Suppressor macrophage treated with lipopolysaccharide for 4 hours (primary cell): ENCODE measurements around the gene EIF4G3.
"Not testable (repeated sequence)": the region's sequence is repeated elsewhere in the genome, so short reads cannot be mapped to it uniquely, and the experiment has no call there.

Source experiments
- DNase-seq: peaks from one replicate; pipeline ENCODE4 v3.0.0-alpha.2; 2020

Gene EIF4G3

DNA sequence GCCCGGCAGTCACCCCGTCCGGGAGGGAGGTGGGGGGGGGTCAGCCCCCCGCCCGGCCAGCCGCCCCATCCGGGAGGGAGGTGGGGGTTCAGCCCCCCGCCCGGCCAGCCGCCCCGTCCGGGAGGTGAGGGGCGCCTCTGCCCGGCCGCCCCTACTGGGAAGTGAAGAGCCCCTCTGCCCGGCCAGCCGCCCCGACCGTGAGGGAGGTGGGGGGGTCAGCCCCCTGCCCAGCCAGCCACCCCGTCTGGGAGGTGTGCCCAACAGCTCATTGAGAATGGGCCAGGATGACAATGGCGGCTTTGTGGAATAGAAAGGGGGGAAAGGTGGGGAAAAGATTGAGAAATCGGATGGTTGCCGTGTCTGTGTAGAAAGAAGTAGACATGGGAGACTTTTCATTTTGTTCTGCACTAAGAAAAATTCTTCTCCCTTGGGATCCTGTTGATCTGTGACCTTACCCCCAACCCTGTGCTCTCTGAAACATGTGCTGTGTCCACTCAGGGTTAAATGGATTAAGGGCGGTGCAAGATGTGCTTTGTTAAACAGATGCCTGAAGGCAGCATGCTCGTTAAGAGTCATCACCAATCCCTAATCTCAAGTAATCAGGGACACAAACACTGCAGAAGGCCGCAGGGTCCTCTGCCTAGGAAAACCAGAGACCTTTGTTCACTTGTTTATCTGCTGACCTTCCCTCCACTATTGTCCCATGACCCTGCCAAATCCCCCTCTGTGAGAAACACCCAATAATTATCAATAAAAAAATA lies 152.4 kb downstream of the EIF4G3 start:
- DNase-seq: not testable (repeated sequence)

DNA sequence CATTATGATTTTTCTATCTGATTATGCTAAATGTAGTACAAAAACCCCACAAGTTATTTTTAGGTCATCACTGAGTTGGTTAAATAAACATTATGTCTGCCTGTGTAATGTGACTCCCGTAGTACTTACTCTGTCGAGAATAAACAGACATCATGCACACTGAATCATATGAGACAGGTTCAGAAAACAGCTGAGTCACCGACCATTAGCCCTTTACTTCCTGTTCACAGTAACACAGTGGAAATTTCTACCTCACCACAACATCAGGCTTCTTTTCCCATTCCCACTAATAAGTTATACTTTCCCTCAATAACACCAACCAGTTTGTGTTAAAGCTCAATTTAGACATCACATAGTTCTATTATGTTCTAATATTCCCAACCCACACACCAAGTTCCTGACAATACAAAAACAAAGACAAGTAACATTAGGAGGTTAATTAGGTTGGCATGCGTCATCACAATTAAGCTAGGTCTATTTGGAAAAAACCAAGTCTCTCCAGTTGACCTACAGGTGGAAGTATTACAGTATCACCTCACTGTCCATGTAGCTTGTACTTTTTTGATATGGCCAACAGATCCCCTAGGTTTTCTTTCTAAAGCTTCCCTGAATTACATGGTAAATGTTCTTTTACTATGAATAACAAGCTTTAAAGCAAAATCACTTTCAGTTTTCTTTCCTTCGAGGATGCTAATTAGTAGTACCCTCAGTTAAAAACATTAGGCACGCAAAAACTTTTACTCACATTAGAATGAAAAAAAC lies 154.2 kb downstream of the EIF4G3 start:
- peak; percentile 91 for DNase-seq

DNA sequence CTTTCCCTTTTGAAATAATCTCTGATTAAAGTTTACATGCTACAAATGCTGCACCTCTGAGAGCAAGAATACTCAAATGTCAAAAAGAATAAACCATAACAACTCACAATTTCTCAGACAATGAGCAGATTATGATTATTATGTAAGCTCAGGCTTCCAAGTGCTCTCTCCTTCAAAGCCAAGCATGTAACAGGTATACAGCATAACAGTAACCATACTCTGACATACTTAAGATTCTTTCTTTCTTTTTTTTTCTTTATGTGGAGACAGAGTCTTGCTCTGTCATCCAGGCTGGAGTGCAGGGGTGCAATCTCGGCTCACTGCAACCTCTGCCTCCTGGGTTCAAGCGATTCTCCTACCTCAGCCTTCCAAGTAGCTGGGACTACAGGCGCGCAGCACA lies 155.4 kb downstream of the EIF4G3 start:
- no peak for DNase-seq

DNA sequence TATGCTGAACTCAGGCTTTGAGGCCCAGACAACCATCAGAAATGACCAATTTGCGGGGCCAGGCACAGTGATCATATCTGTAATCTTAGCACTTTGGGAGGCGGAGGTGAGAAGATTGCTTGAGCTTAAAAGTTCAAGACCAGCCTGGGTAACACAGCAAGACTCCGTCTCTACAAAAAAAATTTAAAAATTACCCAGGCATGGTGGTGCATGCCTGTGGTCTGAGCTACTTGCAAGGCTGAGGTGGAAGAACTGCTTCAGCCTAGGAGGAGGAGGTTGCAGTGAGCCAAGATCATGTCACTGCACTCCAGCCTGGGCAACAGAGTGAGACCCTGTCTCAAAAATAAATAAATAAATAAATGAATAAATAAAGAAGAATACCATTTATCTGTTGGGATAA lies 156.5 kb downstream of the EIF4G3 start:
- DNase-seq: no peak

DNA sequence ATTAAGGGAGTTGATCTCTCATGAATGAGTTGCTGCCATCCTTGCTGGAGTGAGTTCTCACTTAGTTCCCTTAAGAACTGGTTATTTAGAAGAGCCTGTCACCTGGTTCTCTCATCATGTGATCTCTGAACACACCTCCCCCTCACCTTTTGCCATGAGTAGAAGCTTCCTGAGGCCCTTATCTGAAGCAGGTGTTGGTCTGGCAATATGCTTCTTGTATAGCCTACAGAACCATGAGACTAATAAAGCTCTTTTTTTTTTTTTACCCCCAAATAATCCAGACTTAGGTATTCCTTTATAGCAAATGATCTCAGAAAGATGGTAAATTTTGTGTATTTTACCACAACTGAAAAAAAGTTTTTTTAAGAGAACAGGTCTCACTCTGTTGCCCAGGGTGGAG lies 158.0 kb downstream of the EIF4G3 start:
- DNase-seq: no peak

DNA sequence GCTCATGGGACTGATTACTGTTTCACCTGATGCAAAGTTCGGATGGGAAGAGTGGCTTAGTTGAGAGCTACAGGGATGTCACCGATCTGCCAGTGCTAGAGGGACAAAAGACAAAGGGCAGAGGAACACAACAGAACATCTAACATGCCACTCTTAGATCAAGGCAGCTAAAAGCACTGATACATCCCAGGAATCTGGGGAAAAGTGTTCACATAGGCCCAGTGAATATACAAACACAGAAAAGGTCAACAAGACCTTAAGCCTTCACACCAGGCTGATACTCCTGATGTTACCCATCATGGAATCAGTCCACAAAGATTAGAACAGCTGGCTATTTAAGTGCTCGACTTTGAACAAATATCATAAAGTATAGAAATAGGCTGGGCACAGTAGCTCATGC lies 163.2 kb downstream of the EIF4G3 start:
- DNase-seq: no peak

DNA sequence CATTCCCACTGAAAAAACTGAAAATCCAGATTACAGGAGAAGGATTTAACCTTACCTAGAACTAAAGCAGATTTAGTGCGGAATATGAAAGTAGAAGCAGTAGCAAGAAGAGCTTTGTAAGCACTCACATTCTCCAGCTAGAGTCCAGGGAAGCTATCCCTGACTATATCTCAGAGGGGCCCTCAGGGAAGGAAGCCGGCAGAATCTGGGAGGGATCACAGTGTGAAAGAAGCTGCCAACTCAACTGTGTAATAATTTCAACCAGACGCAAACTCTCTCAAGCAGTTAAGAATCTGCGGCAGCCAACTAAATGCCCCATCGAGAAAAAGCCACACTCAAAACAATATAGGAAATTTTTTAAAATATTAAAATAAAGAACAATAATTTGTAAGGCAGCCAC lies 163.8 kb downstream of the EIF4G3 start:
- no peak for DNase-seq

DNA sequence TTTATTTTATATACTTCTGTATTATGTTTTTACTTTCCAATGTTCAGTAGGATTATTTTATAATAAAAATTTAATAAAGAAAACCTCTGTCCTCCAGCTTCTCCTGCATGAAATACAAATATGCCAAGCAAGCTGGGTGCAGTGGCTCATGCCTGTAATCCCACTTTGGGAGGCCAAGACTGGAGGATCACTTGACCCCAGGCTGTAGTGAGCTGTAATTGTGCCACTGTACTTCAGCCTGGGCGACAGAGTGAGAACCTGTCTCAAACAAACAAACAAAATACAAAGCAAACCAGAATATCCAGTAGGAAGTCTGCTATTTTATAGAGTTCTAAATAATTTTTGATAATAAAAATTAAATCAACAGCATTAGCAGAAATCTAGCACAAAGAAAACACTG lies 168.8 kb downstream of the EIF4G3 start:
- no peak for DNase-seq

DNA sequence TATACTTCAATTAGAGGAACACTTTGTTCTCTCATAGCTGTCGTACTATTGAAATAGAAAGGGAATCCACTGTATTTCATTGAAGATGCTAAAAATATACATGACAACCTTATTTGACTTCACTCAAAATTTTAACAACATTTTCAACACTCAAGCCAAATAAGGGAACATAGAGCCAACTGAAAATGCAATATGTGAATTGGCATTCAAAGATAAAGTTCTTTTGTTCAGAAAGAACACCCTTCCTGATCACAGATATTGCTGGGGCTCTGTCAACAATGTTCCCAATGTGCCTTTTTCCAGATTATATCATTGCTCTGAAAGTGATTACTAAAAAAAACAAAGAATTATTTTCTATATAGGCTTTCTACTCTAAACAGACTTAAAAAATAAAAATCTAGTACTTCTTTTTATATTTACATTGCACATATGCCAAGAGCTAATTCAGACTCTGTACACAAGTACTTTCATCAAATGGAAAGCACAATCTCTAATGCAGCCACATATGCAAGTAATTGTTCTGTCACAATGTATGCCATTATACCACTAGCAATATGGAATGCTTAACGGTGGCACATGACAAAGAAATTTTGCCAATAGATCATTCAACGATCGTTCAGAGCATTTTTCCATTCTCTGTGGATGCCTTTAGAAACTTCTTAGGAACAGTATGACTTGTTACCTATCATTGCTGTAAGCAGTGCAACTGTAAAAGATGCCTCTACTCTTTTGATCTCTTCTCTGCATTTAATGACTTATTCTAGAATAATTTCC lies 171.0 kb downstream of the EIF4G3 start:
- DNase-seq: no peak

DNA sequence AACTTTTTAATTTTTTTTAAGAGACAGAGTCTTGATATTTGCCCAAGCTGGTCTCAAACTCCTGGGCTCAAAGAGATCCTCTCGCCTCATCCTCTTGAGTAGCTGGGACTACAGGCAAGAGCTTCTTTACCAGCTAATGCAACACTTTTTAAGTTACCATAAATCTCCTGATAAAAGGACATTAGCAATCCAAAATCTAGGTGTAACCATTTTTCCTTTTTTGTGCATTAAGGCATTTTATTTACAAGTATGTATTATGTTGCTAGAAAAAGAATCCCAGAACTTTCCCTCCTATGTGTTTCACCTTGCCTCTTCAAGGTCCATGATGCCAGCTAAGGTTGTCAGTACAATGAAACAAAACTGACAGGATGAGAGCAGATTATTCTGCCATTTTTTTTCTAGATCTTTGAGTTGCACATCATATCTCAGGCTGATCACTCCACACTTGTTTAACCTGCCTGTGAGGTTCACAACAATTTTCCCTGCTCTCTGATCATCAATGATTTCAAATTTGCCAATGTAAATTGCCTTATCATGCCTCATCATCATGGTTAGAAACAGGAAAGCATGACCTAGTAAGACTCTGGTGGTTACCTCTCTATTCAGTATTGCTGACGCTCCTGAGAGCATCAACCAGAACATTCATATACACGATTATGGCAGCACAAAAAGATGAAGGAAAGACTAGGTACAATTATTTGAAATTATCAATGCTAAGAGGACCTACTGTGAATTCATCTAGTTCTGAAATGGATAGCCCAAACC lies 173.2 kb downstream of the EIF4G3 start:
- DNase-seq: no peak

DNA sequence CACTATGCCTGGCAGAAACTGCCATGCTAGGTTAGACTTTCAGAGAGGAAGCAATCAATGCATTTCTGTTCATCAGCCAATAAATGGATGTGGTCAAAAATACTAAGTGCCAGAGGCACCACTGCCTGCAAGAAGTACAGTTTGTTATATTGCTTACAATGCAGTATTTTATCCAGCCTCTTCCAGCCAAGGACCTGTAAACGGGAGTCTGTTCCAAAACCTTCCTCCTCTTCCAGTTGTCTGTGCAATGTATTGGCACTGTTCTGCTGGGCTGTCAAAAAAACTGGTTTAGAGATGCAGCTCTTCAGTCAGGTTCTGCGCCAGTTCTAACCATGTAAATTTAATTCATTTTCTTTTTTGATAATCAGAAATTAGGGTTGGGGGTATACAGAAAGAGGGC lies 175.7 kb downstream of the EIF4G3 start:
- no peak for DNase-seq

DNA sequence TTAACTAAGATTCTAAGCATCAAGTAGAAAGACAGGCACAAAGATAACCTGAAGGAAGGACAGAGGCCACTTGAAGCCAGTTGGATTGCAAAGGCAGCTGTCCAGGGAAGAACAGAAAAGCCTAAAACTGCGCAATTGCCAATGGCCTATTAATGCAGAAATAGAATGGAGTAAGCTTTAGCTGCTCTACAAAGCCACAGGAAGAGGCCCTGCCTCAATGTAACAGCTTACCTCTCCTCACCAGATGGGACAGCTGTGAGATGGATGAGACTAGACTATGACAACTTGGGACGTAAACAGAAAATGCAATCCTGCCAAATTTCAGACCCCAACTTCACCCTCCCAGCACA lies 176.5 kb downstream of the EIF4G3 start:
- DNase-seq: no peak

DNA sequence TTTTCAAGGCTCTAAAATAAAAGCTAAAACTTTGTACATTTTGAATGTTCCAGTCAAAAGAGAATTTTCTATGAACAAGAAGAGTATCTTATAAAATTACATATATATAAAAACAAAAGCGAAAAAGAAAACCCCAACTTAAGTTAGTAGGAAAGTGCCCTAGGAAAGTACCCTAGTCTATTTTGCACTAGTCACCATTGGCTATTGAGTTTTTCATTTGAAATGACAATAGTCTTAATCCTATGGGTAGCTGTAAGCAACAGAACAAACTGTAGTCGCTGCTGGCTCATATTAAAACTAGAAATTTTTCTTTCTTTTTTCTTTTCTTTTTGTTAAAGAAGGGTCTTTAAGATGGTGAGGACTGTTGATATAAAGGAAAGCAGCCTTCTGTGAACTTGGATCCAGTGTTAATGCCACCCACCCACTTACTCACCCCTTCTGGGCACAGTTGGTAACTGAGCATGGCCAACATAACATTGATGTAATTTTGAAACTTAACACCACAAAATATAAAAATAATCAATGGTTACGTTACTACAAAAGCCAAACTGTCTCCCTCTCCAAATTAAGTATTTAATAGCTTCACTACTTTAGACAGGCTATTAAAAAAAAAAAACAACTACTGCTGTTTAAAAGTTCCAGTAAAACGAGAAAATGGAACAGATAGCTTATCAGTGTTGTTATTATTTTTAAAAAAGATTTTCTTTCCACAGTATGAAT lies 177.0 kb downstream of the EIF4G3 start:
- no peak for DNase-seq

DNA sequence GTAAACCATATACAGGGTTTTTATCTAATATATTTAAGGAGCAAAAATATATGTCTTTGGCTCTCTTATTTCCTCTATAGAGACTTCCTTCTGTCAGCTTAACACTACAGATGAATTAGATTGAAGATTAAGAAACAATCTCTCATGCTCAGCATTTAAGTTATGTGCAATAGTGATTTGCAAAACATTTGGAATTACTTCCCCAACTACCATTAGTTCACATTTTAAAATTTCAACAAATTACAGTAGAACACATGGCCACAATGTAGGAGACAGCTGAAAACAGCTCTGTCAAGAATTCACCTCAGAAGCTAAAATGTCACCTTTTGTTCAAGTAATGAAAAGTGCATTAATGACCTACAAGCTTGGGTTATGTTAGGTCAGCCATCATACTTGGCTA lies 177.9 kb downstream of the EIF4G3 start:
- peak; percentile 28 for DNase-seq

DNA sequence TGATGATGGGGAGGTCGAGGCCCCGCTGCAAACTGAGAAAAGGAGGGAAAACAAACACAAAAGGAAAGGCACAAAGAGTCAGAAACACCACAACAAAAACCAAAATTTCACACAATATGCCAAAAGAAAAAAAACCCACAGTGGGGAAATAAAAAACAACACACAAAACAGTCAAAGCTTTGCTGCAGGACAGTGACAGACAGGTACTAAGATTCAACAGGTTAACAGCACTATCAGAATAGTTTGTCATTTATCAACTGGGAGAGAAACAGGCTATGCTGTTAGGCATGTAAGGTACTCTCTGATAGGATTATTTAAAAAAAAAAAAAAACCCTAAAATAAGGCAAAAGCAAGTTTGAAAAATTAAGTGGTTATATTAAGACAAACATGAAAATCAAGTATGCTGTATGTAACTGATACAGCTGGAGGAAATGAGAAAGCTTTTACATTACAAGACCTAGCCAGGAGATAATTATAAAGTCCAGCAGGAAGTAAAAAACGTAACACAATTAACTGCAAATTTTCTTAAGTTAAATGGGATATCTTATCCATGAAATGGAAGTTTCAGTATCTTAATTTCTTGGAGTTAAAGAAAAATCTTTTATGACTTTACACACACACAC lies 179.0 kb downstream of the EIF4G3 start:
- no peak for DNase-seq

DNA sequence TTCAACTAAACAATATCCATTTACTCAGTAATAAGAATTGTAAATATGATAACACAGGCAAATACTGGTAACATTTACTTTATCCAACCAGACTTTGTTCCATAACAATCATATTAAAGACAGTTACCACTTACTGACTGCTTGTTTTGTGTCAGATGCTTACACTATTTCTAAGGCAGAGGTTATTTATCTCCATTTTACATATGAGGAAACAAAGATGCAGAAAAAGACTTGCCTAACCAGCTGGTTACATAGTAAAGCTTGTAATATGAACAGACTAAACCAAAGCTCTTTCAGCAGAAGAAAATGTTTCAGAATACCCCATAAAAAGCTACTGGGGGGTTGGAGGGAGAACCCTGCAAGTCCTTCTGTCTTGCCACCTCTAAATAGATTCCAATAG lies 180.1 kb downstream of the EIF4G3 start:
- DNase-seq: no peak

DNA sequence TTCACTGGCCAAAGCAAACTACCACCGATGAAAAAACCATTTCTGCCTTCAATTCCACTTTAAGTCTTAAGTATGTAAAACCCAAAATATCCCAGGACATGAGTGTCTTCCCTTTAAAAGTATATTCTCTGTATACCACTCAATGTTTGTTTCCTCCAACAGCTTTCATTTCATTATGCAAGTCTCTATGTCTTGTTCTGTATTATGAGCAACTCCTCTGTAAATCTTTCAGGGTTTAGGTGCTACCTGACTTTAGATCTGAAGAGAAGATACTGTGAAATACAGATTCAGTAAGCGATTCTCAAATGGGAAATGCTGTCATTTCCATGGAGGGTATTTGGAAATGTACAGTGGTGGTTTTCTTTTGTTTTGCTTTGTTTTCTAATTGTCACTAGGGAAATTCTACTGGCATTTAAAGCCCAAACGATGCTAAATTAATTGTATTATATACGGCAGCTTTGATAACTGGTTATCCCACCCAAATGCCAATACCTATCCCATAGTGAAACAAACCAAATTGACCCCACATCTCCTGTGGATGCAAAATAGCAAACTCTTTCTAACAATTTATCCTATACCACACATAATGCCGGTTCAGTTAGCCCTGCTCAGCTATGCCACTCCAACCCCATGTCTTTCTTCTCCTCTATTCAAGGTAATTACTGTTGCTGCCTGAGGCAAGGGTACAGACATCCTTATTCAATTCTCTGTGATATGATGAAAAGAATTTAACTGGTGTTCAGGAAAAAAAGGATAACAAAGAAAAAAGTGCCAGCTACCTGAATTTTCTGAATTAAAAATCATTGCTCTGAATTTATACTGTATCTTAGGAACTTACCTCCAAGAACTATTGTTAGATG lies 182.8 kb downstream of the EIF4G3 start:
- no peak for DNase-seq

DNA sequence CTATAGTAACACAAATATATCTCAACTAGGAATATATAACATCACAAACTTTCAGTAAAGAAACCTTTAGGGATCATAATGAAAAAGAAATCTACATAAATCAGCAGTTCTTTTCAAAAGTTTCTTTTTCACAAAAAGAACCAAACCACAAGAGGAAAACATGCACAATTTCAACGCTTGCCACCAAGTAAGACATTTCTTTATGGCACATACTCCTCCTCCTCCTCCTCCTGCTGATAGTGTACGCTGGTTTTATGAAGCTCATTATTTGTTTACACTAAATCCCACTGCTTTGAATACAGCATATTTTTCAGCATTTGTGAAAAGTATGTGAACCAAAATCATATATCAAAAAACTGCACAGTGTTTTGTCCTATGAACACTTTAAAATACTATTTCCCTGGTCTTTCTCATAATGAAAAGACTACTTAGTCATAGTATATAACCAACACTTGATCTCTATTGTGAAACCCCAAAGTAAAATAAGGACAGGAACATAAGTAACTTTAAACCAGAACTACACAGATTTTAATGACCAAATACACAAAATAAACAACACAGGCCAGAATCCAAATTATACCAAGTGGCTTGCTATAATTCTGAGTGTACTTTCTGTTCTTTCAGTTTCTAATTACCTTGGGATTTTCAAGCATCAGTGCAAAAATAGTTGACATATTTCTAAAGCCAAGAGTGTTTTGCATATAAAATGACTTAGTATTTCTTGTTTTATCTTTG lies 184.2 kb downstream of the EIF4G3 start:
- DNase-seq: peak; percentile 39

DNA sequence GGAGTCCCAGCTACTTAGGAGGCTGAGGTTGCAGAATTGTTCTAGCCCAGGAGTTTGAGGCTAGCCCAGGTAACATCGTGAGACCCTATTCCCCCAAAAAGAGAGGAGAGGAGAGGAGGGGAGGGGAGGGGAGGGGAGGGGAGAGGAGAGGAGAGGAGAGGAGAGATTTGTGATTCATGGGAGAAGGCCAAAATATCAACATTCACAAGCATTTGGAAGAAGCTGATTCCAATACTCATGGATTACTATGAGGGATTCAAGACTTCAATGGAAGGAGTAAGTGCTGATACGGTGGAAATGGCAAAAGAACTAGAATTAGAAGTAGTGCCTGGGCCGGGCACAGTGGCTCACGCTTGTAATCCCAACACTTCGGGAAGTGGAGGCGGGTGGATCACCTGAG lies 187.8 kb downstream of the EIF4G3 start:
- no peak for DNase-seq
